ENCODE measurements around the gene EIF4EBP2.

The EIF4EBP2 gene

DNA sequence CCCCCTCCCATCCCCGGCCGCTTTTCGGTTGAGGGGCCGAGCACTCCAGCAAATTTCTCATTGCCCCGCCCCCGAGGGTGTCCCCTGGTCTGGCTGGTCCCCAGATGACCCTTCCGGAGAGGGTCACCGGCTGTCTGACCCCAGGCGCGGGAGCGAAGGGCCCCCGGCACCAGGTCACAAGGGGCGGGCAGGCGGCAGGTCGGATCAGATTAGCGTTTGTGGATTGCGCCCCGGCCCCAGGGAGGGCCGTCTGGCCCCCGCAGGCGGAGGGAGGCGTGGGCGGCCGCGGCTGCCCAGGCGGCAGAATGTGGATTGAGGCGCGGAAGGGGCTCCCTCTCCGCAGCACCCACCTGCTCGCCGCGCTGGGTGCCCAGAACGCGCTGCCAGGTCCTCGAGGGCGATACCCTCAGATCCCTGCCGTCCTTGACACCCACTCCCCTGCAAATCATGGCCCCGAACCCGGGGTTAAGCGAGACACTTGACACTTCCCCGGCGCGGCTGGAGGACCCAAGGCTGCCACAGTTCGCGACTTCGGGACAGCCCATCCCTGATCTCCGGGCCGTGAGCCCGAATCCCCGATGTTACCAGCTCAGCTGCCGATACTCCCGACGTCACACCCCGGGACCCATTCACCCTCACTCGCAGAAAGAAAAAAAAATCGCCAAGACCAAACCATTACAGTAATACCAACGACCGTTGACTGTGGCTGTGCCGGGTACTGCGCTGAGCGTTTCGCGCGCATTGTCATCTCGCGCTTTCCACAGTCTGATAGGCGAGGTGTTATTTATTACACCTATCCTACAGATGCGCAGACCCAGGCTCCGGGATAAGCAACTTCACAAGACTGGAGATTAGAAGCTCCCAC lies 36.6 kb downstream of the EIF4EBP2 start:
- TF ChIP-seq, protein P1, sequence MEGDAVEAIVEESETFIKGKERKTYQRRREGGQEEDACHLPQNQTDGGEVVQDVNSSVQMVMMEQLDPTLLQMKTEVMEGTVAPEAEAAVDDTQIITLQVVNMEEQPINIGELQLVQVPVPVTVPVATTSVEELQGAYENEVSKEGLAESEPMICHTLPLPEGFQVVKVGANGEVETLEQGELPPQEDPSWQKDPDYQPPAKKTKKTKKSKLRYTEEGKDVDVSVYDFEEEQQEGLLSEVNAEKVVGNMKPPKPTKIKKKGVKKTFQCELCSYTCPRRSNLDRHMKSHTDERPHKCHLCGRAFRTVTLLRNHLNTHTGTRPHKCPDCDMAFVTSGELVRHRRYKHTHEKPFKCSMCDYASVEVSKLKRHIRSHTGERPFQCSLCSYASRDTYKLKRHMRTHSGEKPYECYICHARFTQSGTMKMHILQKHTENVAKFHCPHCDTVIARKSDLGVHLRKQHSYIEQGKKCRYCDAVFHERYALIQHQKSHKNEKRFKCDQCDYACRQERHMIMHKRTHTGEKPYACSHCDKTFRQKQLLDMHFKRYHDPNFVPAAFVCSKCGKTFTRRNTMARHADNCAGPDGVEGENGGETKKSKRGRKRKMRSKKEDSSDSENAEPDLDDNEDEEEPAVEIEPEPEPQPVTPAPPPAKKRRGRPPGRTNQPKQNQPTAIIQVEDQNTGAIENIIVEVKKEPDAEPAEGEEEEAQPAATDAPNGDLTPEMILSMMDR (IDR thresholded peaks at IDR 0.05; ENCODE audit: low read depth, low read length): no peak
- DNase-seq (ENCODE audit: low read depth in 2 of 2): no peak
- H3K4me3 ChIP-seq (replicated peaks in 1 of 2; ENCODE audit: low read depth in 2 of 2, low read length in 2 of 2): no peak overlapping the region

GRCh38 chr10:70441161-70441894 lies 37.4 kb downstream of the EIF4EBP2 start, which contains the start of gene NODAL:
Gene NODAL, minus strand, starts transcription at chr10:70441681. Its CDS starts 14 bp downstream, at chr10:70441667.
- no peak within 1 kb of the TSS for H3K4me3 ChIP-seq (replicated peaks in 1 of 2; ENCODE audit: low read depth in 2 of 2, low read length in 2 of 2)
- DNase-seq (ENCODE audit: low read depth in 2 of 2): no peak

GRCh38 chr10:70441895-70442309 lies 38.0 kb downstream of the EIF4EBP2 start:
- H3K4me3 ChIP-seq (replicated peaks in 1 of 2; ENCODE audit: low read depth in 2 of 2, low read length in 2 of 2): no peak overlapping the region
- TF ChIP-seq, protein P1 (IDR thresholded peaks at IDR 0.05; ENCODE audit: low read depth, low read length): no peak
- no peak for DNase-seq (ENCODE audit: low read depth in 2 of 2)

More at GRCh38 chr10:70441161-70441894, 37.4 kb downstream of the EIF4EBP2 start, which contains the start of gene NODAL:
- TF ChIP-seq, protein P1 (IDR thresholded peaks at IDR 0.05; ENCODE audit: low read depth, low read length): no peak

DNA sequence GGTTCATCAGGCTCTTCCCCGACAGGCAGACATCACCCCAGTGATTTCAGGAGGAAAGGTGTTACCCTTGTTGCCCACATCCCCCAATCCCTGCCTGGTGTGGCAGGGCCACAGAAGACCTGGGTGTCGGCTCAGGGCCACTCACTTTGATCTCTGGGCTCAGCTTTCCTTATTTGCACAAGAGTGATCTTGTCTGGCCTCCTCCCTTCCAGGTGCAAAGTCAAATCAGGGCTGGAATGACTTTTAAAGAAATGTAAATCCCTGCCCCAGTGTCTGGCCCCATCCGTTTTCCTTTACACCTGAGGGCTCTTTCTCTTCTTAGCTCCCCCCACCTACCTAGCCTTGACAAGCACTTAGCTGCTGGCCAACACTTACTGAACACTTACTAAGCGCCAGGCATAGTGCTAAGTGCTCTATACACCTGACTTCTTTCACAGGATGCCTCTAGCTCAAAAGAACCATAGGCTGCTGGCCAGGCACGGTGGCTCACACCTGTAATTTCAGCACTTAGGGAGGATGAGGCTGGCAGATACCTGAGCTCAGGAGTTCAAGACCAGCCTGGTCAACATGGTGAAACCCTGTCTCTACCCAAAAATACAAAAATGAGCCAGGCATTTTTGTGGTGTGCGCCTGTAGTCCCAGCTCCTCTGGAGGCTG lies 38.5 kb downstream of the EIF4EBP2 start:
- no peak overlapping the region for H3K4me3 ChIP-seq (replicated peaks in 1 of 2; ENCODE audit: low read depth in 2 of 2, low read length in 2 of 2)
- DNase-seq (ENCODE audit: low read depth in 2 of 2): no peak
- TF ChIP-seq, protein P1 (IDR thresholded peaks at IDR 0.05; ENCODE audit: low read depth, low read length): no peak

DNA sequence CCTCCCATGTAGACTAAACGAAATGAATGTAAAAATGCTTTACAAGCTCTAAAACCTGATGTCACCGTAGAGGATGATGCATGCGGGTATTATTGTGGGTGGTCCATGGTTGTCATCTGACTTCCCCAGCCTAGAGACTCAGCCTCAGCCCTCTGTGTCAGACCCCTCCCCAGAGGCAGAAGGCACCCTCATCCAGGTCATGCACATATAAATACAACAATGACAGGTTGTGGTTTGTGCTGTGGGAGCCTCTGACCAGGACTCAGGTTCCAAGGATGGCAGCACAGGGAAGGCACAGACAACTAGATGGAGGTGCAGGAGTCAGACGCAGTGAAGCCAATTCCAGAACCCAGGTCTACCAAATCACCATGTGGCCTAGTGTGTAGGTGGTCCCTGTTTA lies 40.8 kb downstream of the EIF4EBP2 start:
- no peak overlapping the region for H3K4me3 ChIP-seq (replicated peaks in 1 of 2; ENCODE audit: low read depth in 2 of 2, low read length in 2 of 2)
- TF ChIP-seq, protein P1 (IDR thresholded peaks at IDR 0.05; ENCODE audit: low read depth, low read length): no peak

More for the DNA sequence above, 40.8 kb downstream of the EIF4EBP2 start:
- DNase-seq (ENCODE audit: low read depth in 2 of 2): no peak
